OCI-LY1 (cell line): Measurements from ENCODE around the gene ARID5B.
A peak's percentile ranks its signal among the peaks of the same experiment; 100 is the strongest.

Source experiments
- CTCF ChIP-seq: fragments of 200-600 bp; sonication (generic), shearing (Covaris generic); IDR thresholded peaks from 2 replicates; pipeline ENCODE4 v1.5.1; 2017; ENCODE audit warnings: mild to moderate bottlenecking, antibody characterized with exemption, low read length, moderate library complexity, mixed read lengths
- EZH2 ChIP-seq: fragments of 200-600 bp; sonication (generic), shearing (Covaris generic); IDR thresholded peaks from 2 replicates; pipeline ENCODE4 v1.8.0; 2017; ENCODE audit warnings: borderline replicate concordance, mixed run types, mild to moderate bottlenecking, antibody characterized with exemption, low read length, moderate library complexity, mixed read lengths

- TF ChIP-seq CTCF: peak; percentile 57
- no peak for TF ChIP-seq EZH2
Observed at GRCh38 chr10:61902445-61903220, 1.1 kb downstream of the ARID5B start.
